ENCODE data around the gene RNF113B. TPM values are rescaled to one million over a fixed set of nuclear protein-coding genes. Genes with fewer than 3 reads are reported as not detected.

Gene RNF113B
- total RNA-seq, 1 experiment from 2014 or later = not detected

DNA sequence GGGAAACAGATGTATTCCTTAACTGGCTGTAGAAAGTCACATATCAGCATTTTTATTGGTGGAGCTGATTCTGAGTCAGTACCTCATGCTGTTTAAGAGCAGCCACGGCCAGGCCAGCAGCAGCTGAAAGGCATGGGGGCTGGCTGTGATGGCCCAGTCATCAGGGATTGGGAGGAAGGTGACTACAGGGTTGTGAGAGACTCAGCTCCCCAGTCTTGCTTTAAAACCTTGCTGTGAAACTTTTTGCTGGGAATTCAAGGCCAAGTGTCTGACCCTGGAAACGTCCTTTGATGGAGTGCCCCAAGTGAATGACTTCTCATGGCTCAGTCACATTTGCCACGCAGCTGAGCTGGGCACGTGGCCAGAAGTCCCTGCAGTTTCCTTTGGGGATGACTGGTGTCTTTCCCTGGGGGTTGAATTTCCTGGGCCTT lies 39.1 kb upstream of the RNF113B start:
- CTCF ChIA-PET = no interaction called here
- no peak overlapping the region for H3K4me3 ChIP-seq (ENCODE audit: low read depth, low read length)
- no TSS peak for BruUV-seq (replicated peaks)
- H3K9me3 ChIP-seq = no peaks in the 10 kb centered on the region
- H3K27me3 ChIP-seq (replicated peaks; ENCODE audit: control insufficient read depth, insufficient read depth, low read length) = no peaks in the 10 kb centered on the region
- TF ChIP-seq, protein P1, sequence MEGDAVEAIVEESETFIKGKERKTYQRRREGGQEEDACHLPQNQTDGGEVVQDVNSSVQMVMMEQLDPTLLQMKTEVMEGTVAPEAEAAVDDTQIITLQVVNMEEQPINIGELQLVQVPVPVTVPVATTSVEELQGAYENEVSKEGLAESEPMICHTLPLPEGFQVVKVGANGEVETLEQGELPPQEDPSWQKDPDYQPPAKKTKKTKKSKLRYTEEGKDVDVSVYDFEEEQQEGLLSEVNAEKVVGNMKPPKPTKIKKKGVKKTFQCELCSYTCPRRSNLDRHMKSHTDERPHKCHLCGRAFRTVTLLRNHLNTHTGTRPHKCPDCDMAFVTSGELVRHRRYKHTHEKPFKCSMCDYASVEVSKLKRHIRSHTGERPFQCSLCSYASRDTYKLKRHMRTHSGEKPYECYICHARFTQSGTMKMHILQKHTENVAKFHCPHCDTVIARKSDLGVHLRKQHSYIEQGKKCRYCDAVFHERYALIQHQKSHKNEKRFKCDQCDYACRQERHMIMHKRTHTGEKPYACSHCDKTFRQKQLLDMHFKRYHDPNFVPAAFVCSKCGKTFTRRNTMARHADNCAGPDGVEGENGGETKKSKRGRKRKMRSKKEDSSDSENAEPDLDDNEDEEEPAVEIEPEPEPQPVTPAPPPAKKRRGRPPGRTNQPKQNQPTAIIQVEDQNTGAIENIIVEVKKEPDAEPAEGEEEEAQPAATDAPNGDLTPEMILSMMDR (IDR thresholded peaks at IDR 0.05; ENCODE audit: insufficient read depth in 1 of 2, low read depth in 1 of 2, low read length in 1 of 2, severe bottlenecking in 1 of 2, unreplicated experiment in 1 of 2) = no peak
- H3K36me3 ChIP-seq (ENCODE audit: control insufficient read depth, insufficient read depth, low read length) = no peaks in the 10 kb centered on the region; the same call in 1 of the 2 replicates
- no peak overlapping the region for H3K4me3 Mint-ChIP-seq (ENCODE audit: unreplicated experiment)
- H3K4me1 ChIP-seq = no peaks in the 10 kb centered on the region
- no peak overlapping the region for H3K27ac Mint-ChIP-seq (ENCODE audit: unreplicated experiment)
- no peaks in the 10 kb centered on the region for H3K27me3 Mint-ChIP-seq (ENCODE audit: insufficient read depth, unreplicated experiment)
- H3K36me3 Mint-ChIP-seq (ENCODE audit: insufficient read depth, unreplicated experiment) = peaks cover 59% of the 10 kb centered on the region
- intact Hi-C loops (cut with micrococcal nuclease; ENCODE audit: unreplicated experiment) = no loop called here
- DNase-seq = no peak
- no peaks in the 10 kb centered on the region for H3K4me1 Mint-ChIP-seq (ENCODE audit: low read depth, unreplicated experiment)
- H3K9me3 Mint-ChIP-seq (ENCODE audit: unreplicated experiment) = peaks cover 7% of the 10 kb centered on the region
- POLR2A ChIA-PET = no interaction called here

DNA sequence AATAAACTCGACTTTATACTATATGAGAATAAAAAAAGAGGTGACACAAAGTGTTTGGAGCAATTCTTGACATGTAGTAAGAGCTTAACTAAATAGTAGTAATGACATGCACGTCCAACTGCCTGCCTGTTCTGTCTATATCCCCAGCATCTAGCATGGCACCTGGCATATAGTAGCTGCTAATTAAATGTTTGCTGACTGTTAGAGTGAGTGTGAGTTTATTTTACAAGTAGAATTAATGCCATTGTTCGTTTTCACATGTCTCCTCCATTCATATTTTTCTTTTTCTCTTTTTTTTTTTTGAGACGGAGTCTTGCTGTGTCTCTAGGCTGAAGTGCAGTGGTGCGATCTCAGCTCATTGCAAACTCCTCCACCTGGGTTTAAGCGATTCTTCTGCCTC lies 38.4 kb upstream of the RNF113B start:
- H3K36me3 Mint-ChIP-seq (ENCODE audit: insufficient read depth, unreplicated experiment) = peaks cover 62% of the 10 kb centered on the region

DNA sequence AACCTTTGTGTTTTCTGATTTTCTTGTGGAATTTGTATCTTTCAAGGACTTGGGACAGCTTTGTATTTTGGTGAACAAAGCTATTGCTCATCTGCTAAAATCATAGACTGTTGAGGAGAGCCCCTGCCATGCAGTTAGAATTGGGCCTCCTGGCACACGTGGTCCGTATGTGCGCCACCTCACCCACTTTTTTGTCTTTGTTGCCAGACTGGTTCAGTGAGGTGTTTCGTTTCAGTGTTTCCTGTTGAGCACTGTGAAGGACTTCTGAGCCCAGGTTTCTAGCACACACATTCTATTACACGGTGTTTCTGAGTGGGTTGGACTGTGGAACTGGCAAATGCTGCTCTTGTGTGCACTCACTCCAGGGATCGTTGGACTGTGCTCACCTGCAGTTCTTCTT lies 37.6 kb upstream of the RNF113B start:
- no peaks in the 10 kb centered on the region for H3K4me1 Mint-ChIP-seq (ENCODE audit: low read depth, unreplicated experiment)
- intact Hi-C loops (cut with micrococcal nuclease; ENCODE audit: unreplicated experiment) = no loop called here
- ChIA-PET CTCF (interaction anchor here (0.5 kb wide), 1 partner anchor 77 kb away, joined by 3 read pairs; no protein-coding TSS in a partner anchor), POLR2A (no interaction called here)
- Histone ChIP-seq H3K4me1 (no peaks in the 10 kb centered on the region), H3K9me3 (0 out of 2 replicates have a peak, but pooled peaks cover 2% of the 10 kb centered on the region), H3K27me3 (replicated peaks; ENCODE audit: control insufficient read depth, insufficient read depth, low read length) (no peaks in the 10 kb centered on the region), H3K36me3 (ENCODE audit: control insufficient read depth, insufficient read depth, low read length) (no peaks in the 10 kb centered on the region; the same call in 1 of the 2 replicates), H3K4me3 (ENCODE audit: low read depth, low read length) (no peak overlapping the region)
- TF ChIP-seq, protein P1 (IDR thresholded peaks at IDR 0.05; ENCODE audit: insufficient read depth in 1 of 2, low read depth in 1 of 2, low read length in 1 of 2, severe bottlenecking in 1 of 2, unreplicated experiment in 1 of 2) = no peak
- H3K27me3 Mint-ChIP-seq (ENCODE audit: insufficient read depth, unreplicated experiment) = no peaks in the 10 kb centered on the region
- DNase-seq = no peak
- peaks cover 18% of the 10 kb centered on the region for H3K9me3 Mint-ChIP-seq (ENCODE audit: unreplicated experiment)
- H3K36me3 Mint-ChIP-seq (ENCODE audit: insufficient read depth, unreplicated experiment) = peaks cover 62% of the 10 kb centered on the region
- H3K4me3 Mint-ChIP-seq (ENCODE audit: unreplicated experiment) = no peak overlapping the region
- no TSS peak for BruUV-seq (replicated peaks)
- H3K27ac Mint-ChIP-seq (ENCODE audit: unreplicated experiment) = no peak overlapping the region

More for the DNA sequence above, 38.4 kb upstream of the RNF113B start:
- ChIA-PET CTCF (no interaction called here), POLR2A (no interaction called here)
- TSS peak; percentile 18 for BruUV-seq (replicated peaks)
- Mint-ChIP-seq H3K9me3 (ENCODE audit: unreplicated experiment) (peaks cover 14% of the 10 kb centered on the region), H3K4me1 (ENCODE audit: low read depth, unreplicated experiment) (no peaks in the 10 kb centered on the region), H3K27ac (ENCODE audit: unreplicated experiment) (no peak overlapping the region), H3K4me3 (ENCODE audit: unreplicated experiment) (no peak overlapping the region), H3K27me3 (ENCODE audit: insufficient read depth, unreplicated experiment) (no peaks in the 10 kb centered on the region)
- H3K9me3 ChIP-seq = 0 out of 2 replicates have a peak, but pooled peaks cover 2% of the 10 kb centered on the region
- DNase-seq = no peak
- H3K4me1 ChIP-seq = no peaks in the 10 kb centered on the region
- no peak overlapping the region for H3K4me3 ChIP-seq (ENCODE audit: low read depth, low read length)
- intact Hi-C loops (cut with micrococcal nuclease; ENCODE audit: unreplicated experiment) = no loop called here
- TF ChIP-seq, protein P1 (IDR thresholded peaks at IDR 0.05; ENCODE audit: insufficient read depth in 1 of 2, low read depth in 1 of 2, low read length in 1 of 2, severe bottlenecking in 1 of 2, unreplicated experiment in 1 of 2) = no peak
- H3K36me3 ChIP-seq (ENCODE audit: control insufficient read depth, insufficient read depth, low read length) = no peaks in the 10 kb centered on the region; the same call in 1 of the 2 replicates
- no peaks in the 10 kb centered on the region for H3K27me3 ChIP-seq (replicated peaks; ENCODE audit: control insufficient read depth, insufficient read depth, low read length)
